Gastroesophageal sphincter (tissue), 4 donors: ENCODE results near the gene TAF7. TPM values are rescaled to one million over a fixed set of nuclear protein-coding genes. Genes with fewer than 3 reads are reported as not detected.

ENCODE experiments used
- ATAC-seq: fragments of 150-250 bp; one replicate; pipeline ENCODE4 v1.9.1; 2016; ENCODE audit warnings: mild to moderate bottlenecking, moderate library complexity
- H3K27ac ChIP-seq, 4 donors: fragments of 200-600 bp; sonication (generic) in 3 of 4; 1 replicate in 3 of 4; 2 replicates in 1 of 4; pipeline ENCODE4 v1.5.1; 2016 to 2019
- H3K27me3 ChIP-seq: fragments of 200-600 bp; sonication (generic); one replicate; pipeline ENCODE4 v1.5.1; 2019
- H3K36me3 ChIP-seq, 2 donors: fragments of 200-600 bp; sonication (generic); one replicate each; pipeline ENCODE4 v1.5.1; 2019; ENCODE audit warnings: control low read depth in 1 of 2
- H3K4me1 ChIP-seq, 3 donors: fragments of 200-600 bp; sonication (generic); 1 replicate in 2 of 3; 2 replicates in 1 of 3; pipeline ENCODE4 v1.5.1; 2016 to 2019; ENCODE audit warnings: control low read depth in 2 of 3
- H3K4me3 ChIP-seq, 2 donors: fragments of 200-600 bp; sonication (generic); one replicate each; pipeline ENCODE4 v1.5.1; 2019; ENCODE audit warnings: mild to moderate bottlenecking in 1 of 2, moderate library complexity in 1 of 2
- H3K9me3 ChIP-seq, 3 donors: fragments of 200-600 bp; sonication (generic); one replicate each; pipeline ENCODE4 v1.5.1; 2017 to 2019; ENCODE audit warnings: control low read depth in 2 of 3
- CTCF ChIP-seq, 4 experiments: fragments of 200-600 bp in 2 of 4; fragments of 450-650 bp in 2 of 4; sonication (generic) in 1 of 4; IDR thresholded peaks; one replicate each; pipeline ENCODE4 v1.5.1; 2017 to 2019; ENCODE audit warnings: antibody characterized with exemption in 4 of 4, mild to moderate bottlenecking in 2 of 4, moderate library complexity in 2 of 4
- EP300 ChIP-seq: sonication (generic); formaldehyde crosslinking; IDR thresholded peaks from one replicate; pipeline ENCODE4 v1.6.1; 2017; ENCODE audit warnings: antibody characterized with exemption, mild to moderate bottlenecking
- POLR2A ChIP-seq, 2 donors: fragments of 450-650 bp; IDR thresholded peaks; one replicate each; pipeline ENCODE4 v1.6.1; 2017; ENCODE audit warnings: antibody characterized with exemption in 2 of 2, mild to moderate bottlenecking in 2 of 2, moderate library complexity in 1 of 2
- POLR2AphosphoS5 ChIP-seq: sonication (generic); formaldehyde crosslinking; IDR thresholded peaks from one replicate; pipeline ENCODE4 v1.6.1; 2017; ENCODE audit warnings: antibody characterized with exemption
- whole genome bisulfite sequencing, 2 donors: methylation state at CpG; one replicate each; pipeline ENCODE4 v1.1.5; 2018; ENCODE audit warnings: low coverage in 1 of 2; 5-methylcytosine and 5-hydroxymethylcytosine counted together
- total RNA-seq, 4 donors: library from RNA; depleted of rRNA; stranded (reverse); fragments of >200 nt; gene quantifications; one replicate each; pipeline ENCODE4 v1.1.0, GENCODE V29; 2016

The TAF7 gene
- total RNA-seq, 4 donors from 2014 or later = 58.7 to 75.9 (median 61.4) TPM

- TF ChIP-seq EP300 = no peak
- TF ChIP-seq CTCF (IDR thresholded peaks at IDR 0.05) = no peak
- no peak for TF ChIP-seq POLR2A (IDR thresholded peaks at IDR 0.05)
- no peak for TF ChIP-seq POLR2AphosphoS5
- peaks cover 0 to 100% (median 0%) of the 10 kb centered on the region in 3 donors for H3K9me3 ChIP-seq
- peaks cover 0 to 31% of the 10 kb centered on the region in 2 donors for H3K36me3 ChIP-seq
- H3K27ac ChIP-seq = no peak overlapping the region
- no peaks in the 10 kb centered on the region for H3K27me3 ChIP-seq
- H3K4me1 ChIP-seq = no peaks in the 10 kb centered on the region
- H3K4me3 ChIP-seq = no peak overlapping the region
- WGBS, 2 donors = 83 to 87% methylated on average over 4 of the region's 4 CpGs
- ATAC-seq = no peak
These were observed 22.2 kb downstream of the TAF7 start for GRCh38 chr5:141298376-141298775.

- no peak for ATAC-seq
- peaks cover 0 to 98% (median 0%) of the 10 kb centered on the region in 3 donors for H3K9me3 ChIP-seq
- peaks cover 0 to 19% of the 10 kb centered on the region in 2 donors for H3K36me3 ChIP-seq
- no peak for TF ChIP-seq EP300
- TF ChIP-seq CTCF (IDR thresholded peaks at IDR 0.05) = no peak
- no peak for TF ChIP-seq POLR2AphosphoS5
- no peak for TF ChIP-seq POLR2A (IDR thresholded peaks at IDR 0.05)
- H3K27ac ChIP-seq = no peak overlapping the region
- no peak overlapping the region for H3K4me3 ChIP-seq
- H3K4me1 ChIP-seq = no peaks in the 10 kb centered on the region
- no peaks in the 10 kb centered on the region for H3K27me3 ChIP-seq
- 51 to 74% methylated on average over 3 of the region's 3 CpGs for WGBS, 2 donors
These were observed 47.7 kb downstream of the TAF7 start for GRCh38 chr5:141272906-141273305.

- no peak overlapping the region for H3K4me3 ChIP-seq
- H3K9me3 ChIP-seq = peaks cover 5 to 100% (median 11%) of the 10 kb centered on the region in 3 donors
- no peak overlapping the region for H3K27ac ChIP-seq
- H3K27me3 ChIP-seq = no peaks in the 10 kb centered on the region
- H3K36me3 ChIP-seq = peaks cover 0 to 31% of the 10 kb centered on the region in 2 donors
- TF ChIP-seq POLR2A (IDR thresholded peaks at IDR 0.05) (no peak), EP300 (no peak), CTCF (IDR thresholded peaks at IDR 0.05) (no peak), POLR2AphosphoS5 (no peak)
- ATAC-seq = no peak
- H3K4me1 ChIP-seq = no peaks in the 10 kb centered on the region
- WGBS, 2 donors = 90 to 91% methylated on average over 4 of the region's 4 CpGs
These were observed 51.4 kb downstream of the TAF7 start for GRCh38 chr5:141269195-141269594.

Other genes starting within 250 kb of the TAF7 start
- gene PCDHB2, start 226.2 kb downstream of the TAF7 start, total RNA-seq = 1 to 10 TPM; 1.4 to 3.0 (median 1.9) TPM
- 1 to 10 TPM in 3 of 4 donors, under 1 TPM in 1; 0.78 to 2.3 (median 2.0) TPM for gene PCDHB3, start 220.3 kb downstream of the TAF7 start, total RNA-seq
- gene PCDHB4, start 199.0 kb downstream of the TAF7 start, total RNA-seq = 1 to 10 TPM; 2.8 to 5.6 (median 4.8) TPM
- 1 to 10 TPM; 3.2 to 8.6 (median 5.8) TPM for gene PCDHB5, start 185.6 kb downstream of the TAF7 start, total RNA-seq
- gene PCDHB6, start 170.7 kb downstream of the TAF7 start, total RNA-seq = 1 to 10 TPM; 1.0 to 2.0 (median 1.5) TPM
- 1 to 10 TPM; 1.7 to 3.0 (median 2.4) TPM for gene PCDHB7, start 148.1 kb downstream of the TAF7 start, total RNA-seq
- 1 to 10 TPM in 3 of 4 donors, under 1 TPM in 1; 0.27 to 1.5 (median 1.2) TPM for gene PCDHB8, start 143.0 kb downstream of the TAF7 start, total RNA-seq
- 1 to 10 TPM; 4.4 to 5.2 (median 4.8) TPM for gene PCDHB16, start 138.4 kb downstream of the TAF7 start, total RNA-seq
- 10 to 100 TPM in 1 of 4 donors, 1 to 10 TPM in 3; 1.9 to 10.9 (median 3.0) TPM for gene PCDHB9, start 133.6 kb downstream of the TAF7 start, total RNA-seq
- 1 to 10 TPM; 3.0 to 6.4 (median 4.1) TPM for gene PCDHB10, start 128.4 kb downstream of the TAF7 start, total RNA-seq
- gene PCDHB11, start 121.2 kb downstream of the TAF7 start, total RNA-seq = 1 to 10 TPM in 3 of 4 donors, under 1 TPM in 1; 0.99 to 5.4 (median 3.0) TPM
- 1 to 10 TPM in 3 of 4 donors, under 1 TPM in 1; 0.67 to 5.1 (median 3.4) TPM for gene PCDHB12, start 112.1 kb downstream of the TAF7 start, total RNA-seq
- 10 to 100 TPM in 1 of 4 donors, 1 to 10 TPM in 3; 2.7 to 11.7 (median 6.1) TPM for gene PCDHB13, start 106.9 kb downstream of the TAF7 start, total RNA-seq
- 10 to 100 TPM in 1 of 4 donors, 1 to 10 TPM in 3; 5.4 to 12.8 (median 7.8) TPM for gene PCDHB14, start 97.4 kb downstream of the TAF7 start, total RNA-seq
- 1 to 10 TPM; 3.2 to 6.6 (median 4.1) TPM for gene PCDHB15, start 75.4 kb downstream of the TAF7 start, total RNA-seq
- 1 to 10 TPM in 2 of 4 donors, not detected in 2; 1.2 to 3.1 TPM for gene SLC25A2, start 16.7 kb downstream of the TAF7 start, total RNA-seq
- 1 to 10 TPM in 2 of 4 donors, under 1 TPM in 2; 0.67 to 1.3 (median 1.1) TPM for gene PCDHGA1, start 9.7 kb upstream of the TAF7 start, total RNA-seq
- gene PCDHGA2, start 18.0 kb upstream of the TAF7 start, total RNA-seq = 1 to 10 TPM; 3.2 to 5.6 (median 4.4) TPM
- 1 to 10 TPM; 1.3 to 5.7 (median 2.8) TPM for gene PCDHGA3, start 23.0 kb upstream of the TAF7 start, total RNA-seq
- gene PCDHGB1, start 29.3 kb upstream of the TAF7 start, total RNA-seq = 1 to 10 TPM; 2.0 to 9.5 (median 4.2) TPM
- gene PCDHGA4, start 34.2 kb upstream of the TAF7 start, total RNA-seq = 10 to 100 TPM in 1 of 4 donors, 1 to 10 TPM in 3; 2.4 to 12.0 (median 6.3) TPM
- gene PCDHGB2, start 39.2 kb upstream of the TAF7 start, total RNA-seq = 10 to 100 TPM in 1 of 4 donors, 1 to 10 TPM in 3; 2.7 to 15.6 (median 4.1) TPM
- gene PCDHGA5, start 43.4 kb upstream of the TAF7 start, total RNA-seq = 10 to 100 TPM in 1 of 4 donors, 1 to 10 TPM in 3; 2.6 to 12.5 (median 4.8) TPM
- gene PCDHGB3, start 49.5 kb upstream of the TAF7 start, total RNA-seq = 1 to 10 TPM; 1.5 to 10.0 (median 4.7) TPM
- gene PCDHGA6, start 53.1 kb upstream of the TAF7 start, total RNA-seq = 10 to 100 TPM in 1 of 4 donors, 1 to 10 TPM in 3; 2.0 to 11.1 (median 5.7) TPM
- 10 to 100 TPM in 1 of 4 donors, 1 to 10 TPM in 3; 2.7 to 14.3 (median 7.6) TPM for gene PCDHGA7, start 62.0 kb upstream of the TAF7 start, total RNA-seq
- 10 to 100 TPM in 1 of 4 donors, 1 to 10 TPM in 3; 3.1 to 14.8 (median 6.0) TPM for gene PCDHGB4, start 66.9 kb upstream of the TAF7 start, total RNA-seq
- gene PCDHGA8, start 71.8 kb upstream of the TAF7 start, total RNA-seq = 1 to 10 TPM; 3.0 to 6.8 (median 3.6) TPM
- gene PCDHGB5, start 77.2 kb upstream of the TAF7 start, total RNA-seq = 10 to 100 TPM in 2 of 4 donors, 1 to 10 TPM in 2; 4.0 to 12.9 (median 9.8) TPM
- gene PCDHGA9, start 82.0 kb upstream of the TAF7 start, total RNA-seq = 1 to 10 TPM; 3.3 to 8.6 (median 5.9) TPM
- gene PCDHGB6, start 87.2 kb upstream of the TAF7 start, total RNA-seq = 10 to 100 TPM in 1 of 4 donors, 1 to 10 TPM in 3; 5.7 to 11.7 (median 6.5) TPM
- gene PCDHGA10, start 92.2 kb upstream of the TAF7 start, total RNA-seq = 1 to 10 TPM; 2.9 to 8.2 (median 4.7) TPM
- gene PCDHGB7, start 96.9 kb upstream of the TAF7 start, total RNA-seq = 10 to 100 TPM; 12.3 to 19.3 (median 15.3) TPM
- gene PCDHGA11, start 100.3 kb upstream of the TAF7 start, total RNA-seq = 10 to 100 TPM in 1 of 4 donors, 1 to 10 TPM in 3; 1.9 to 12.3 (median 3.9) TPM
- gene PCDHGA12, start 109.7 kb upstream of the TAF7 start, total RNA-seq = 10 to 100 TPM in 1 of 4 donors, 1 to 10 TPM in 3; 5.3 to 15.4 (median 9.8) TPM
- 10 to 100 TPM; 52.6 to 95.6 (median 63.2) TPM for gene PCDHGC3, start 155.2 kb upstream of the TAF7 start, total RNA-seq
- gene PCDHGC4, start 164.2 kb upstream of the TAF7 start, total RNA-seq = 10 to 100 TPM in 1 of 4 donors, 1 to 10 TPM in 2, under 1 TPM in 1; 0.10 to 12.9 (median 2.4) TPM
- gene PCDHGC5, start 168.3 kb upstream of the TAF7 start, total RNA-seq = 1 to 10 TPM in 3 of 4 donors, under 1 TPM in 1; 0.07 to 5.1 (median 1.8) TPM